ENCODE results near the gene GFI1B.
"Not testable (repeated sequence)": the region's sequence is repeated elsewhere in the genome, so short reads cannot be mapped to it uniquely, and the experiment has no call there.

GFI1B gene

GRCh38 chr9:132993511-132993939, 15.0 kb downstream of the GFI1B start:
- no peak for DNase-seq

GRCh38 chr9:132994410-132995120, 16.1 kb downstream of the GFI1B start:
- DNase-seq: no peak

GRCh38 chr9:132995121-132995420, 16.6 kb downstream of the GFI1B start:
- no peak for DNase-seq

- no peak for DNase-seq
These were observed 17.4 kb downstream of the GFI1B start for GRCh38 chr9:132995879-132996278.

GRCh38 chr9:132996526-132996925, 18.0 kb downstream of the GFI1B start:
- DNase-seq: no peak

- no peak for DNase-seq
These were observed 19.1 kb downstream of the GFI1B start for GRCh38 chr9:132997591-132997990.

- DNase-seq: not testable (repeated sequence)
These were observed 19.7 kb downstream of the GFI1B start for GRCh38 chr9:132998221-132998620.

- DNase-seq: no peak
These were observed 20.5 kb downstream of the GFI1B start for GRCh38 chr9:132998831-132999635.

GRCh38 chr9:133002147-133003070, 23.9 kb downstream of the GFI1B start:
- no peak for DNase-seq

- DNase-seq: no peak
These were observed 24.6 kb downstream of the GFI1B start for GRCh38 chr9:133003071-133003461.

GRCh38 chr9:133003671-133004090, 25.2 kb downstream of the GFI1B start:
- no peak for DNase-seq

- no peak for DNase-seq
These were observed 25.9 kb downstream of the GFI1B start for GRCh38 chr9:133004091-133004998.

- DNase-seq: no peak
These were observed 26.7 kb downstream of the GFI1B start for GRCh38 chr9:133004999-133005760.

- DNase-seq: no peak
These were observed 27.5 kb downstream of the GFI1B start for GRCh38 chr9:133005957-133006356.

- no peak for DNase-seq
These were observed 28.3 kb downstream of the GFI1B start for GRCh38 chr9:133006731-133007352.

- DNase-seq: no peak
These were observed 29.9 kb downstream of the GFI1B start for GRCh38 chr9:133008406-133008805.

GRCh38 chr9:133008824-133009223, 30.3 kb downstream of the GFI1B start:
- DNase-seq: no peak

GRCh38 chr9:133009906-133010582, 31.6 kb downstream of the GFI1B start:
- DNase-seq: no peak

GRCh38 chr9:133014696-133015095, 36.2 kb downstream of the GFI1B start:
- DNase-seq: no peak
